Measurements from ENCODE around the gene ATOH8. TPM values are rescaled to one million over a fixed set of nuclear protein-coding genes. Genes with fewer than 3 reads are reported as not detected.

Gene ATOH8
- total RNA-seq, 1 donor from 2014 or later: 69.4 TPM

GRCh38 chr2:85754313-85755095 lies 713 bp downstream of the ATOH8 start:
- DNase-seq (ENCODE audit: low spot score): no peak

- no peak for DNase-seq (ENCODE audit: low spot score)
Measured at GRCh38 chr2:85755122-85756027, 1.6 kb downstream of the ATOH8 start.

- DNase-seq (ENCODE audit: low spot score): no peak
Measured at GRCh38 chr2:85756195-85756594, 2.4 kb downstream of the ATOH8 start.

- DNase-seq (ENCODE audit: low spot score): no peak
Measured at GRCh38 chr2:85756822-85757435, 3.1 kb downstream of the ATOH8 start.

GRCh38 chr2:85757860-85758259 lies 4.1 kb downstream of the ATOH8 start:
- no peak for DNase-seq (ENCODE audit: low spot score)

GRCh38 chr2:85758361-85759256 lies 4.8 kb downstream of the ATOH8 start:
- no peak for DNase-seq (ENCODE audit: low spot score)

- DNase-seq (ENCODE audit: low spot score): no peak
Measured at GRCh38 chr2:85759257-85759613, 5.4 kb downstream of the ATOH8 start.

- no peak for DNase-seq (ENCODE audit: low spot score)
Measured at GRCh38 chr2:85760371-85760770, 6.6 kb downstream of the ATOH8 start.

- DNase-seq (ENCODE audit: low spot score): no peak
Measured at GRCh38 chr2:85760872-85761271, 7.1 kb downstream of the ATOH8 start.

GRCh38 chr2:85761512-85761944 lies 7.7 kb downstream of the ATOH8 start:
- DNase-seq (ENCODE audit: low spot score): no peak

GRCh38 chr2:85761946-85762345 lies 8.2 kb downstream of the ATOH8 start:
- DNase-seq (ENCODE audit: low spot score): no peak

GRCh38 chr2:85763132-85763531 lies 9.3 kb downstream of the ATOH8 start:
- DNase-seq (ENCODE audit: low spot score): no peak

- DNase-seq (ENCODE audit: low spot score): no peak
Measured at GRCh38 chr2:85763831-85764230, 10.0 kb downstream of the ATOH8 start.

GRCh38 chr2:85765081-85765731 lies 11.4 kb downstream of the ATOH8 start:
- DNase-seq (ENCODE audit: low spot score): no peak

GRCh38 chr2:85766229-85766628 lies 12.4 kb downstream of the ATOH8 start:
- DNase-seq (ENCODE audit: low spot score): no peak

- DNase-seq (ENCODE audit: low spot score): no peak
Measured at GRCh38 chr2:85767803-85768665, 14.2 kb downstream of the ATOH8 start.

- DNase-seq (ENCODE audit: low spot score): no peak
Measured at GRCh38 chr2:85768713-85769112, 14.9 kb downstream of the ATOH8 start.

GRCh38 chr2:85769236-85769982 lies 15.6 kb downstream of the ATOH8 start:
- DNase-seq (ENCODE audit: low spot score): no peak

- DNase-seq (ENCODE audit: low spot score): no peak
Measured at GRCh38 chr2:85769983-85770362, 16.2 kb downstream of the ATOH8 start.
